Measurements from ENCODE around the gene PRSS33. TPM values are rescaled to one million over a fixed set of nuclear protein-coding genes. Genes with fewer than 3 reads are reported as not detected.

The PRSS33 gene
- total and polyA plus RNA-seq, 9 donors: not detected

DNA sequence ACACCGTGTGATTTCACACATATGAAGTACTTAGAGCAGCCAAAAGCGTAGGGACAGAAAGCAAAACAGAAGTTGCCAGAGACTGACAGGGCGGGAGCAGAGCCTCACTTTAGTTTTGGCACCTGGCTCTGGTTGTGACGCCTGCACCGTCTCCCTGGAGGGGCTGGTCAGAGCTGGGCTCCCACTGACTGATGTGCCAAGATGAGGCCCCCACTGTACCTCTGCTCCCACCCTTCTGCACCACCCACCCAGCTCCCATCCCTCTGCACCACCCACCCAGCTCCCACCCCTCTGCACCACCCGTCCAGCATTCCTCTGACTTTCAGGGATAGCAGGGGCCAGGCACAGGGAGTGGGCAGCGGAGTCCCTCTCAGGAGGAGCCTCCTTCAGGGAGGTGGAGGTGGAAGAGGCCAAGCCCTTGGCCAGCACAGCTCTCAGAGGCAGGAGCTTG is 26.4 kb upstream of the PRSS33 start:
- no peak overlapping the region for H3K4me3 ChIP-seq (ENCODE audit: low read length)
- H3K9me3 ChIP-seq (replicated peaks; ENCODE audit: control insufficient read depth, low read depth, low read length): no peaks in the 10 kb centered on the region
- H3K4me1 ChIP-seq (ENCODE audit: control insufficient read depth, insufficient read depth, low read length): peaks cover 4% of the 10 kb centered on the region
- DNase-seq: no peak
- H3K27ac ChIP-seq (ENCODE audit: low read length): no peak overlapping the region
- no peaks in the 10 kb centered on the region for H3K36me3 ChIP-seq (ENCODE audit: control insufficient read depth, insufficient read depth, low read length)
- peaks cover 11% of the 10 kb centered on the region for H3K27me3 ChIP-seq (ENCODE audit: control insufficient read depth, insufficient read depth, low read length)
- 57% methylated on average over 6 of the region's 7 CpGs for WGBS (ENCODE audit: insufficient coverage)

DNA sequence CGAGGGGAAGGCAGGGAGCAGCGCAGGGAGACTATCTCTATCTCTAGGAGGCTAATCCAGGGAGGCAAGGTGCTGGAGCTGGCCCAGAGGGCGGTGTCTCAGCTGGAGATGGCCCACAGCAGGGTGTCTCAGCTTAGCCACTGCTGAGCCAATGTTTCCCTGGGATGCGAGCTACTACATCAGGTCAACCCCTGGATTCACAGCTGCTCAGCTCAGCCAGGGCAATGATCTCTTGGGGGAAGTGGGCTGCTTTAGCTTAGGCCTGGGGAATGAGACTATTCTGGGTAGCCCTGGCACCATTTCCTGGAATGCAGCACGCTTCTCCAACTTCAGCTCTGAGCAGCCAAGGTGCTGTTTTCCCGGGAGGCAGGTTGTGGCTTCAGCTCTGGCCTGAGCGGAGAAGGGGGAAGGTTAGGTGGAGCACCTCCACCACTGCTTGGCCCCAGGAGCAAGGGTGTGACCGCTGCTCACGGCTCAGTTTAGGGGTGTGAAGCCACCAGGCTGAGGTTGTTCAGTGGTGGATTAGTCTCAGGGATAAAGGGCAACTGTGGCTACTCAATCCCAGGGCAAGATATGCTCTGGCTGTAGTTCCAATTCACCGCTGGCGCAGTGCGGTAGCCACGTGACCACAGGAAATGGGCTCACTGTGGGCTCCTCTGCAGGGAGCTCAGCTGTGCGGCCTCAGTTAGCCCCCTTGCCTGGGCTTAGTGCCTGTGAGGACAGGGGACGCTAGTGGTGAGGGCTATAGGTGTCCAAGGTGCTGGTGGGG is 24.5 kb upstream of the PRSS33 start:
- H3K4me1 ChIP-seq (ENCODE audit: control insufficient read depth, insufficient read depth, low read length): peaks cover 4% of the 10 kb centered on the region
- H3K27ac ChIP-seq (ENCODE audit: low read length): no peak overlapping the region
- H3K9me3 ChIP-seq (replicated peaks; ENCODE audit: control insufficient read depth, low read depth, low read length): no peaks in the 10 kb centered on the region
- no peak for DNase-seq
- 59% methylated on average over 14 of the region's 15 CpGs for WGBS (ENCODE audit: insufficient coverage)
- no peaks in the 10 kb centered on the region for H3K36me3 ChIP-seq (ENCODE audit: control insufficient read depth, insufficient read depth, low read length)
- no peak overlapping the region for H3K4me3 ChIP-seq (ENCODE audit: low read length)
- peaks cover 11% of the 10 kb centered on the region for H3K27me3 ChIP-seq (ENCODE audit: control insufficient read depth, insufficient read depth, low read length)

DNA sequence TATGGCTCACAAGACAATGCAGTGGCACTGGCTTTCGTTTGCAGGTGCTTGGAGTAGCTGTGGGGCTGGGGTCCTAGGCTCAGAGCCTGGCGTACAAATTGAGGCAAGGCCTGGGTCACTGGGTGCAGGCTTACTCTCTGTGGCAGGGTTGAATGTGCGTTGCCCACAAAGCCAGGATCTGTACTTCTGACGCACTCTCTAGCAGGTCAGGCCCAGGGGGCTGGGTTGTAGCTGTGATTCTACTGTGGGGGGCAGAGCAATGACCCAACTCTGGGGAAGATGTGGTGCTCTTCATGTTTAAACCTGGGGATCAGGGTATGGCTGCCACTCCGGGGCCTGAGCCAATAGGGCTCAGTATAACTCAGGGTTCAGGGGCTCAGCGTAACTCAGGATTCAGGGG is 23.3 kb upstream of the PRSS33 start:
- H3K27me3 ChIP-seq (ENCODE audit: control insufficient read depth, insufficient read depth, low read length): peaks cover 13% of the 10 kb centered on the region
- no peak overlapping the region for H3K27ac ChIP-seq (ENCODE audit: low read length)
- no peak overlapping the region for H3K4me3 ChIP-seq (ENCODE audit: low read length)
- no peak for DNase-seq
- H3K36me3 ChIP-seq (ENCODE audit: control insufficient read depth, insufficient read depth, low read length): no peaks in the 10 kb centered on the region
- H3K9me3 ChIP-seq (replicated peaks; ENCODE audit: control insufficient read depth, low read depth, low read length): no peaks in the 10 kb centered on the region
- WGBS (ENCODE audit: insufficient coverage): 85% methylated on average over 6 of the region's 6 CpGs
- peaks cover 4% of the 10 kb centered on the region for H3K4me1 ChIP-seq (ENCODE audit: control insufficient read depth, insufficient read depth, low read length)

DNA sequence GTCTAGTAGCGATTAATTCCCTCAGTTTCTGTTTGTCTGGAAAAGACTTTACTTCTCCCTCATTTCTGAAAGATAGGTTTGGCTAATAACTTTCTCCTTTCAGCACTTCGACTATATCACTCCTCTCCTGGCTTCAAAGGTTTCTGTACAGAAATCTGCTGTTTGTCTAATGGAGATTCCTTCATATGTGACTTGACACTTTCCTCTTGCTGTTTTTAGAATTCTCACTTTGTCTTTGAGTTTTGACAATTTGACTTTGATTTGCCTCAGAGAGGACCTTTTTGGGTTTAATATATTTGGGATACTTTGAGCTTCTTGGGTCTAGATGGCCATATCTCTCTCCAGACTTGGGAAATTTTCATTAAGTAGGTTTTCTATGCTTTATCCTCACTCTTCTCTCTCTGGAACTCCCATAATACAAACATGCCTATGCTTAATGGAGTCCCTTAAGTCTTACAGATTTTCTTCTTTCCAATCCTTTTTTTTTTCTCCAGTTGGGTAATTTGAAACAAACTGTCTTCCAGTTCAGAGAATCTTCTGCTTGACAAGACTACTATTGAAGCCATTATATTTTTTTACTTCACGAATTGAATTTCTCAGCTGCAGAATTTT is 21.9 kb upstream of the PRSS33 start:
- Histone ChIP-seq H3K4me3 (ENCODE audit: low read length) (no peak overlapping the region), H3K4me1 (ENCODE audit: control insufficient read depth, insufficient read depth, low read length) (peaks cover 4% of the 10 kb centered on the region), H3K27me3 (ENCODE audit: control insufficient read depth, insufficient read depth, low read length) (peaks cover 15% of the 10 kb centered on the region), H3K27ac (ENCODE audit: low read length) (no peak overlapping the region), H3K36me3 (ENCODE audit: control insufficient read depth, insufficient read depth, low read length) (no peaks in the 10 kb centered on the region), H3K9me3 (replicated peaks; ENCODE audit: control insufficient read depth, low read depth, low read length) (peaks cover 3% of the 10 kb centered on the region)
- DNase-seq: no peak
- no CpG with 5 or more reads among the region's 3 CpGs for WGBS (ENCODE audit: insufficient coverage)

DNA sequence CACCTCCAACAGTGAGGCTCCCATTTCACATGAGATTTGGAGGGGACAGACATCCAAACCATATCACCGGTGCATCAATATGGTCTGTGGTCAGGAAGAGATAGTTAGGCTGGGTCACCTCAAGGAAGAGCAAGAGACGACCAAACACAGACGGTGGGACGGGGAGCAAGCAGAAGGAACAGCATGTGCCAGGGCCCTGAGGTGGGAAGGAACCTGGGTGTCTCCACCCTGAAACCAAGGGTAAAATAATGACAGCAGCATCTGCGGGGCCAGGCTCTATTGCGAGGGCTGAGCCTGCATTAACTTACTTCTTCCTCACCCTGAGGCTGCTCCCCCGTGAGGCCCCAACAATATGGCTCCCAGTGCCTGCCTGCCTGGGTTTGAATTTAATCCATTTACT is 20.8 kb upstream of the PRSS33 start:
- WGBS (ENCODE audit: insufficient coverage): 89% methylated on average over 4 of the region's 7 CpGs
- DNase-seq: no peak
- Histone ChIP-seq H3K4me1 (ENCODE audit: control insufficient read depth, insufficient read depth, low read length) (peaks cover 4% of the 10 kb centered on the region), H3K36me3 (ENCODE audit: control insufficient read depth, insufficient read depth, low read length) (no peaks in the 10 kb centered on the region), H3K4me3 (ENCODE audit: low read length) (no peak overlapping the region), H3K27ac (ENCODE audit: low read length) (no peak overlapping the region), H3K27me3 (ENCODE audit: control insufficient read depth, insufficient read depth, low read length) (peaks cover 15% of the 10 kb centered on the region), H3K9me3 (replicated peaks; ENCODE audit: control insufficient read depth, low read depth, low read length) (peaks cover 9% of the 10 kb centered on the region)

DNA sequence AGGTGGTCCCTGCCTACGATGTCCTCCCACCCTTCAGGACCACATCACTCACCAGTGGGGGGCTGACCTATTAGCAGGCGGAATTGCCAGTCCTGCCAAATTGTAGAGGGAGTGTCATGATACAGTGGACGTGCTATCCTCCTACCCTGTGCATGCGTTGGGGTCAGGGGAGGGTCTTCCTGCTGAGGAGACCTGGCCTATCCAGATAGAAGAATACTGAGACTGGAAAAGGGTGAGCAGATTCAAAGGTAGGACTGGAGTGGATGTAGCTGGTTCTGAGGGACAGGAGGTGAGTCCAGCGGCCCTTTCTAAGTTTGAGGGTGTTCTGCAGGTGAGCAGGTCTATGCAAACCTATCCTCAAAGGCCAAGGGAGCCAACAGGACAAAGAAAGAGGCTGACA is 18.9 kb upstream of the PRSS33 start:
- Histone ChIP-seq H3K4me1 (ENCODE audit: control insufficient read depth, insufficient read depth, low read length) (no peaks in the 10 kb centered on the region), H3K27ac (ENCODE audit: low read length) (no peak overlapping the region), H3K4me3 (ENCODE audit: low read length) (no peak overlapping the region), H3K36me3 (ENCODE audit: control insufficient read depth, insufficient read depth, low read length) (no peaks in the 10 kb centered on the region), H3K27me3 (ENCODE audit: control insufficient read depth, insufficient read depth, low read length) (peaks cover 15% of the 10 kb centered on the region), H3K9me3 (replicated peaks; ENCODE audit: control insufficient read depth, low read depth, low read length) (peaks cover 9% of the 10 kb centered on the region)
- DNase-seq: no peak
- WGBS (ENCODE audit: insufficient coverage): 81% methylated on average over 4 of the region's 5 CpGs

DNA sequence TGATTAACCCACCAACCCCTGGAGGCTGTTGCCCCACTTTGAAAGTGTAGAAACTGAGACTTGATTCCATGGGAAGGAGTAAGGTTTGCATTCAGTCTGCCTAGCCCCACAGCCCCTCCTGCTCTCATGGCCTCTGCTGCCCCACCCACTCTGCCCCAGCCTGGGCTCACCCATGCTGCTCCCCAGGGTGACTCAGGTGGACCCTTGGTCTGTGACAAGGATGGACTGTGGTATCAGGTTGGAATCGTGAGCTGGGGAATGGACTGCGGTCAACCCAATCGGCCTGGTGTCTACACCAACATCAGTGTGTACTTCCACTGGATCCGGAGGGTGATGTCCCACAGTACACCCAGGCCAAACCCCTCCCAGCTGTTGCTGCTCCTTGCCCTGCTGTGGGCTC is 17.4 kb upstream of the PRSS33 start:
- Histone ChIP-seq H3K36me3 (ENCODE audit: control insufficient read depth, insufficient read depth, low read length) (no peaks in the 10 kb centered on the region), H3K4me1 (ENCODE audit: control insufficient read depth, insufficient read depth, low read length) (no peaks in the 10 kb centered on the region), H3K27me3 (ENCODE audit: control insufficient read depth, insufficient read depth, low read length) (peaks cover 9% of the 10 kb centered on the region), H3K27ac (ENCODE audit: low read length) (no peak overlapping the region), H3K4me3 (ENCODE audit: low read length) (no peak overlapping the region), H3K9me3 (replicated peaks; ENCODE audit: control insufficient read depth, low read depth, low read length) (peaks cover 9% of the 10 kb centered on the region)
- DNase-seq: no peak
- WGBS (ENCODE audit: insufficient coverage): no CpG with 5 or more reads among the region's 4 CpGs

DNA sequence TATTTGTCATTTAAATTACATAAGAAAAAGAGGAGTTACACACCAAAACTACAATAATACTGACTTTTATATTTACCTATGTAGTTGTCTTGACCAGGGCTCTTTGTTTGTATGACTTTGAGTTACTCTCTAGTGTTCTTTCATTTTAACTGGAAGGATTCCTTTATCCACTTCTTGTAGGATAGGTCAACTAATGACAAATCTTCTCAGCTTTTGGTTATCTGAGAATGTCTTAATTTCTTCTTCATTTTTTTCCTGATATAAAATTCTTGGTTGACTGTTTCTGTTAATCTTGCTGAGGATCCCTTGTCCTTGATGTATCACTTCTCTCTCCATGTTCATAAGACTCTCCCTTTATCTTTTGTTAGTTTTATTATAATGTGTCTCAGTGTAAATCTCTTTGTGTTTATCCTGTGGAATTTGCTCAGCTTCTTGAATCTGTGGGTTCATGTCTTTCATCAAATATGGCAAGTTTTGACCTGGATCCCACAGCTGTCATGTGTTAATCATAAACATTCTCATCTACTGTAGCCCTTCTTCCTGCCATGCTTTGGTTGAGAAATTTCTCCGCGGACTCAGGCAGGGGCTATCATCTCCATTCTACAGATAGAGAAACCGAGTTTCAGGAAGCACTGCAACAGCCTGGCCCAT is 16.3 kb upstream of the PRSS33 start:
- no peak for DNase-seq
- no CpG with 5 or more reads among the region's 3 CpGs for WGBS (ENCODE audit: insufficient coverage)
- no peak overlapping the region for H3K4me3 ChIP-seq (ENCODE audit: low read length)
- H3K27me3 ChIP-seq (ENCODE audit: control insufficient read depth, insufficient read depth, low read length): peaks cover 11% of the 10 kb centered on the region
- H3K9me3 ChIP-seq (replicated peaks; ENCODE audit: control insufficient read depth, low read depth, low read length): peaks cover 9% of the 10 kb centered on the region
- no peak overlapping the region for H3K27ac ChIP-seq (ENCODE audit: low read length)
- H3K36me3 ChIP-seq (ENCODE audit: control insufficient read depth, insufficient read depth, low read length): no peaks in the 10 kb centered on the region
- H3K4me1 ChIP-seq (ENCODE audit: control insufficient read depth, insufficient read depth, low read length): no peaks in the 10 kb centered on the region

DNA sequence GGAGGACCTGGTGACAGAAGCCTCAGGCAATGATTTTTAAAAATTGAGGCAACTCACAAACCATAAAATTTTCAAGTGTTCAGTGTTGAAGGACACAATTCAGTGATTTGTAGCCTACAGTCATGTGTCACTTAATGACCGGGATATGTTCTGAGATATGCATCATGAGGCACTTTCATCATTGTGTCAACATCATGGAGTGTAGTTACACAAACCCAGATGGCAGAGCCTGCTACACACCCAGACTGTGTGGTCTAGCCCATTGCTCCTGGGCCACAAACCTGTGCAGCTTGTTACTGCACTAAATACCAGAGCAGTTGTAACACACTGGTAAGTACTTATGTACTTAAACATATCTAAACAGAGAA is 12.5 kb upstream of the PRSS33 start:
- Histone ChIP-seq H3K36me3 (ENCODE audit: control insufficient read depth, insufficient read depth, low read length) (no peaks in the 10 kb centered on the region), H3K27ac (ENCODE audit: low read length) (no peak overlapping the region), H3K27me3 (ENCODE audit: control insufficient read depth, insufficient read depth, low read length) (peaks cover 6% of the 10 kb centered on the region), H3K4me3 (ENCODE audit: low read length) (no peak overlapping the region), H3K9me3 (replicated peaks; ENCODE audit: control insufficient read depth, low read depth, low read length) (peaks cover 9% of the 10 kb centered on the region), H3K4me1 (ENCODE audit: control insufficient read depth, insufficient read depth, low read length) (no peaks in the 10 kb centered on the region)
- no peak for DNase-seq
- 20% methylated on average over 1 of the region's 1 CpG for WGBS (ENCODE audit: insufficient coverage)

DNA sequence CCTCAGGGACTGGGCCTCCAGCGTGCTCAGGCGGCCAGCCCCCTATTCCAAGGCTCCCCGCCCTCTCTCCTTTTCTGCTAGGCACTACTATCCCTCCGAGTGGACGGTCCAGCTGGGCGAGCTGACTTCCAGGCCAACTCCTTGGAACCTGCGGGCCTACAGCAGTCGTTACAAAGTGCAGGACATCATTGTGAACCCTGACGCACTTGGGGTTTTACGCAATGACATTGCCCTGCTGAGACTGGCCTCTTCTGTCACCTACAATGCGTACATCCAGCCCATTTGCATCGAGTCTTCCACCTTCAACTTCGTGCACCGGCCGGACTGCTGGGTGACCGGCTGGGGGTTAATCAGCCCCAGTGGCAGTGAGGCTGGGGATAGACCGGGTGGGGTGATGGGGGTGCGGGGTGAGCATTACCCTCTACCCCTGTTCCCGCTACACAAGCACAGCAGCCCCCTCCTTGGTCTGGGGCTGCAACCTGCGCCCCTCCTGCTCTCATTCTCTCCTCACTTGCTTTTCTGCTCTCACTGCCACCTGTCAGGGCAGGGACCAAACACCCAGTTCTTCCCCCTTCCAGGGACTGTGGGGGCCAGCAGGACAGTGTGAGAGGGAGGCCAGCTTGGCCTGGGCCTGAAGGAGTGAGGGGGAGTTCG is 12.0 kb upstream of the PRSS33 start:
- Histone ChIP-seq H3K27ac (ENCODE audit: low read length) (no peak overlapping the region), H3K36me3 (ENCODE audit: control insufficient read depth, insufficient read depth, low read length) (no peaks in the 10 kb centered on the region), H3K27me3 (ENCODE audit: control insufficient read depth, insufficient read depth, low read length) (peaks cover 6% of the 10 kb centered on the region), H3K4me3 (ENCODE audit: low read length) (no peak overlapping the region), H3K4me1 (ENCODE audit: control insufficient read depth, insufficient read depth, low read length) (no peaks in the 10 kb centered on the region), H3K9me3 (replicated peaks; ENCODE audit: control insufficient read depth, low read depth, low read length) (peaks cover 7% of the 10 kb centered on the region)
- DNase-seq: no peak
- 67% methylated on average over 11 of the region's 21 CpGs for whole genome bisulfite sequencing (ENCODE audit: insufficient coverage)

Measured in muscle of leg (tissue), 11 donors.